ENCODE measurements around the gene SECISBP2.

The SECISBP2 gene

DNA sequence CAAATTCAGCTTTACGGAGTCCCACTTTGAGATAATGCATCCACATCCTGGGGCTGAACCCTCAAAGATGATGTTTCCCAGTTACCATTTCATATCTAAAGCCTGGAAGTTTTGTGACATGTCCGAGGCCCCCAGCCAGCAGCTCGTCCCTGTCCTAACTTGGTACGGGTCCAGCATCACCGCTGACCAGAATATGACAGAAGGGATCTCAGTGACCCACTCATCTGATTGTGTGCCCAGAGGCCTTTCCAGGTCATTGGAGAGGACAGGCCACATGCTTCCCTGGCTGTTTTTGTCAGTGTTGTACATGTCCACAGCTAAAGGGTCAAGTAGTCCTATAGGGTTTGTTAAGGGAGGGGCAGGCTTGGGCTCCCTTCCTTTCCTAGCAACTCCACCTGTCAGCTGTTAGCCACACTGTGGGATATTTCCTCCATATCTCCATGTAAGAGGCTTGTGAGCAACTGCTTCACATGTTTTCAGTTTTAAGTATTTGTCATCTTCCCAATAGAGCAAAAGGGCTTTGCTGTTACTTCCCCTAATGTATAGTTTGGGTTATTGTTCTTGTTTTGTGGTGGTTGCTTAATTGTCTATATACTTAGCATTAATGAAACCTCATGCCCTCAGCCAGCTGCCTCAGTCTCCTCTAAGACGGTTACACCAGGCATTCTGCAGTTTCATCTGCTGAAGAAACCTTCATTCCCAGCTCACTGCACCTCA lies 33.4 kb downstream of the SECISBP2 start:
- no peak for DNase-seq

- DNase-seq = no peak
Measured at GRCh38 chr9:89352451-89352850, 34.2 kb downstream of the SECISBP2 start.

DNA sequence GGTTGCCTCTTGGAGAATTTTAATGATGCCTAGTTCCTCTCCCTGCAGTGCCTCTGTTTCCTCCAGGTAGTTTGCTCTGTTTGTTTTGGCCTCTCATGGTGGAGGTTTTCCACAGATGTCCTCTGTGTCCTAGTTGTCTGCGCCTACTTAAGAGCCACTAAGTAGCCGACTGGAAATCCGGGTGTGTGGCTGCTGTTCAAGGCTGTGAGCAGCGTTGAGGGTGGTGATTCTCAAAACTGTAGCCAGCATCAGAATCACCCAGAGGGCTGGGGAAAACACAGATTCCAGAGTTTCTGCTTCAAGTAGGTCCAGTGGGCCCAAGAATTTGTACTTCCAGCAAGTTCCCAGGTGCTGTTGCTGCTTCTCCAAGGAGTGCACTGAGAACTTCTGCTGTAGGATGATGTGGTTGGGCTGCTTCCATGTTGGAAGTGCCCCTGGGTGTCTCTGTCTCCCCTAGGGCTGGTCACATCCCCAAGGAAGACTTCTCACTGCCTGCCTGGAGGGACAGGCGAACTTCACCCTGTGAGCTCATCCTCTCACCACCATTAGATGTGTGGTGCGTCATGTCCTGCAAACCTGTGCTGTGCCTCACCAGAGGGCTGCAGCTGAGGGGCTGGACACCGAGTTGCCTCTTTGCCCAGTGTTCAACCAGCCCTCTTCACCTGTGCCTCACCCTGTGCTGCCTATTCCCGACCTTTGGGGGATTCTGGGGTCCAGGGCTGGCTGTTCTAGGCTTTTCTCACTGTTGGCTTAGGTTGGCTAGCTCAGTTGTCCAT lies 34.8 kb downstream of the SECISBP2 start:
- no peak for DNase-seq

DNA sequence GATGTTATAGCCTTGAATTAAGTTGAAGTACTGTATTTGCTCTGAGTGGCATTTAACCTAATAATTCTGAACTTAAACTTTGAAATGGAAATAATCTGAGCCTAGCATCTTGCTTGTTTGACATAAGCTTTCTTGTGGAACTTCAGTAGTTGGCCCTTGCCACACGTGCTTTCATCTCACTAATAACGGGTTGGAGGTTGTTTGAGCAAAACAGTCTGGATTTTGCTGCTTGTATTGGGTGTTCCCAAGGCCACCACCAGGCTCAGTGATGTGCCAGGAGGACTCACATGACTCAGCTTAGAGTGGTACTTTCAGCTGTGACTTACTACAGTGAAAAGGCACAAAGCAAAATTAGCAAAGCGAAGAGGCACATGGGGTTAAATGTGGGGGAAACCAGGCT lies 35.7 kb downstream of the SECISBP2 start:
- no peak for DNase-seq

- no peak for DNase-seq
Measured at GRCh38 chr9:89354471-89354870, 36.2 kb downstream of the SECISBP2 start.

- no peak for DNase-seq
Measured at GRCh38 chr9:89356782-89357181, 38.5 kb downstream of the SECISBP2 start.

DNA sequence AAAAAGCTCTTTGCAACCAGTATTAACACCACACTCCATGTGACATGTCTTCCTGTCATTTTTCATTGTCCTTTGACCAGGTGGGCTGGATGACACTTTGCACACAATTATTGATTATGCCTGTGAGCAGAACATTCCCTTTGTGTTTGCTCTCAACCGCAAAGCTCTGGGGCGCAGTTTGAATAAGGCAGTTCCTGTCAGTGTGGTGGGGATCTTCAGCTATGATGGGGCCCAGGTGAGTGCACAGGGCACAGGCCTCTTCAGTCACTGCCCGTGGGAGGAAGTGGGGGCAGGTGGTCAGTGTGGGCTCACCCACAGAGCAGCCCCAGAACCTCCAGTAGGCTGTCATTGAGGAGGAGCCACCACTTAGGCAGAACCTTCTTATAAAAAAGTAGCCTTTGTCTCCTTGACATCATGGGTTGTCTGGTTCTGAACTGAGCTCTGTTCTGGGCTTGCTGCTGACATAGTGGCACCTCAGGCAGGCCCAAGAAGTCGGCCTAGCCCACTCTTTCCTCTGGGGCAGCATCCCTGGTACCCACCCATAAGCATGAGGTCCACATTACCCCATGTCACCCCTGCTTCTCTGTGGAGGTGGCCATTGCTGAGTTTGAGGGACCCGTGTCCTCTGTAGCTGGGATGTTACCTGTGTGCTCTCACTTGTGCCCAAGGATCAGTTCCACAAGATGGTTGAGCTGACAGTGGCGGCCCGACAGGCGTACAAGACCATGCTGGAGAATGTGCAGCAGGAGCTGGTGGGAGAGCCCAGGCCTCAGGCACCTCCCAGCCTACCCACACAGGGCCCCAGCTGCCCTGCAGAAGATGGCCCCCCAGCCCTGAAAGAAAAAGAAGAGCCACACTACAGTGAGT lies 39.3 kb downstream of the SECISBP2 start:
- peak; percentile 2 for DNase-seq

DNA sequence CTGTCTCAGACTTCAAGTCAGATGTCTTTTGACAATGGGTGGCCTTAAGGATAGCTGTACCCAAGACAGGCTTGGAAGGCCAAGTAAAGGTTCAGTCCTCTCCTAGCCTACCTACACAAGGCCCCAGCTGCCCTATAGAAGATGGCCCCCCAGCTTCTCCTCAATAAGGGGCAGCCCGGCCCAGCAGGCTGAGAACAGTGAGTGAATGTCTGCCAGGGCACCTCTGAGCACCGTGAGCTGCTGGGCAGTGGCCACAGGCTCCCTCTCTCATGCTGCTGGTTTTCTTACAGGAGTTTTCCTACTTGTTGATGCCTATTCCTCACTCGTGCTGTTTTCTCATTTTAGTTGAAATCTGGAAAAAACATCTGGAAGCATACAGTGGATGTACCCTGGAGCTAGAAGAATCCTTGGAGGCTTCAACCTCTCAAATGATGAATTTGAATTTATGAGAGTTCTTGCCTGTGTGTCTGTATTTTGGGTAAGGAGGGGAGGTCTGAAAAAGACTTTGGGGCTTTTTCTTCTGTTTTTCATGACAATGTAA lies 40.1 kb downstream of the SECISBP2 start:
- DNase-seq = peak; percentile 2

DNA sequence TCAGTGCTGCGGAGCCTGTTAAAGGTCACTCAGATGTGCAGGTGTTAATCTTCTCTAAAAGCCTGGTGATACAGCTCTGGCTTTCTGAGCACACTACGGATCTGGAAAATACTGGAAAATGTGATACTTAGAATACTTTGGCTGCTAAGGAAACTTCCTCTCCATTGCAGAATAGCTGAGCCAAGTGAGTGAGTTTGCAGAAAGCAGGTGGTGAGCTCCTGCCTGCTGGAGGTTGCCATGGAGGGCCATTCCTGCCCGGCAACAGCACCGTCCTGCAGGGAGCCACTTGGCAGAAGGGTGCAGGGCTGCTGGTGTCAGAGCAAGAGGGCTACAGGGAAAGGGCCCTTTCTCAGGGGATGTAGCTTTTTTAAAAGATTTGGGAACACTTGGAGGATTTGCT lies 40.7 kb downstream of the SECISBP2 start:
- no peak for DNase-seq

GRCh38 chr9:89359751-89360261 lies 41.5 kb downstream of the SECISBP2 start:
- no peak for DNase-seq

GRCh38 chr9:89360465-89360864 lies 42.2 kb downstream of the SECISBP2 start:
- no peak for DNase-seq

DNA sequence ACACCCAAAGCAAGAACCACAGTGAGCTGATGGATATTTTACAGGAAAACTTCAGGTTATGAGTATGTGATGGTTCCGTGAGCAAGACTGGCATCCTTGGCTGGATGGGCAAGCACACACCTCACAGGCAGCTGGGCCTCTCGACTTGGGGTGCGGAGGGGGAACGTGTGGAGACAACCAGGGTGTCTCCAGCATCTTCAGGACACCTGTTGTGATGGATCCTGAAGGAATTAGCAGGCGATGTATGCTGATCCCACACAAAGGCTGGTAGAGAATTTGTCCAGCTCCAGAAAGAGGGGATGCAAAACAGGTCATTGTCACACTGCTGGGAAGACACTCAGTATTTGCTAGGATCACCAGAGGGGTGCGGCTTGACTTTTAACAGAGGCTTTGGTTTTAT lies 42.7 kb downstream of the SECISBP2 start:
- DNase-seq = no peak

- DNase-seq = no peak
Measured at GRCh38 chr9:89361816-89362646, 43.7 kb downstream of the SECISBP2 start.

DNA sequence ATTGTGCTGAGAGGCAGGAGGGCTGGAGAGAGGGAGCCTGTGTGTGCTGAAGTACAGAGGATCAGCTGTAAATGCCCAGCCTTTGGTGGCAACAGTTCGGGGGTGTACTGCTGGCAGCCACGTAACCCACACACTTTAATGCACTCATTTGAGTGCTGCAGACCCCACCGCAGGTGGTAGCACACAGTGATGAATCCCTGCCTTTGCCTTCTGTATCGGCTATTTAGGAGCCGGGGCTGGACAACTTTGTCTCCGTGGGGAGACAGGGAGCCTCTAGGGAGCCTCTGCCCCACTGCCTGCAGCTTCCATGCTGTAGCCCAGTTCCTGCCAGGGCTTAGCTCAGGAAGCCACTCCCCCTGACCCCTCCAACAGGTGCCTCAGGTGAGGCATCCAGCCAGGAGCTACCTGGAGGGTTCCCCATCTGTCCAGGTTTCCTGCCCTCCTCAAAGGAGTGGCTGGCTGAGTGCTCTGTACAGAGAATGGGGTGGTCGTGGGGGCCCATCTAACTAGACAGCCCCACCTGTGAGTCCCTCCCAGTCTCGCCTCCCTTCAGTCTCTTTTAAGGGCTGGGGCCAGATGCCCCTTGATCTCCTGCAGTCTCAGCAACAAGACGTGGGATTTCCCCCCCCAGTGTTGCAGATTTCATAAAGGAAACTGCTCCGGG lies 44.5 kb downstream of the SECISBP2 start:
- DNase-seq = no peak

DNA sequence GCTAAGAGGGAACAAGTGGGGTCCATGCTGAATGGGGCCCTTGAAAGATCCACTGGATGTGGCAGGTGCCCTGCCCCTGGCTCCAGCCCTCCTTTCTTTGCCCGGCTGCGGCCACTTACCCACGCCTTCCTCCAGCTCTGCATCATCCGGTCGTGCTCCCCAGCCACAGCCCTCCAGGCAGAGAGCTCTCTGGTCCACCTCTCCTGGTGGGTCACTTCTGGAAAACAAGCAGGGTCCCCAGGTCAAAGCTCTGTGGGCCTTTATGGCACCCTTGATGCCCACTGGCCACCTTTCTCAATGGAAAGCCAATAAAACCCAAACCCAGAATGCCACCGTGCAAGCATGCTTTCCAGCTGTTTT lies 45.0 kb downstream of the SECISBP2 start:
- no peak for DNase-seq

DNA sequence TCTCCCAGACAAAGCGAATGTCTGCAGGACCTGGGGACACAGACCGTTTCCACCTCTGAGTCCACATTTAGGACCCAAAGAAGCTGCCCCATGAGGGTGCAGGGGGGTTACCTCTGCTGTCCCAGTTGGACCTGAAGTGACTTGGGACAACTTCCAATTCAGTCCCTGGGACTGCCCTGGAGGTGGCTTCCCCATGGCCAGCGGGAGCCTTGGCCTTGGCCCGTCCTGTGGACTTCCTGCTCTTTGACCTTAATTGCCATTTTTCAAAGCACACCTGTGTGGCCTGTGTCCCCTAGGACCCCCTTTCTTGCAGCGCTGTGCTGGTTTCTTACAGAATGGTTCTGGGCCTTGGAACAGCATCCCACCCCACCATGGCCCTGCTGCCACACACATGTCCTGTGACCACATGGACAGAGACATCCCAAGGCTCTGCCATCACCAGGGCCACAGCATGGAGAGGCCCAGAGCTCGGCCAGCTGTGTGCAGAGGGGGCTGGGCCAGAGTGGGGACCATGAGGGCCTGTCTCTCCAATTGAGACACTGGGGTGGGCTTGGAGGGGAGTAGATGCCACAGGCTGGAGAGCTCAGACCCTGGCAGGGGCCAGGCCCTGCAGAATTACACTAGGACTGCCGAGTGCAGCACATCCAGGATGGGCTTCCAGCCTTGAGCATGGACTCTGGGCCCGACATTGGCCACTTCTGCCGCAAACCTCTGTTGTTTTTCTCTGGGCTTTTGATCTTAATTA lies 45.8 kb downstream of the SECISBP2 start:
- no peak for DNase-seq

- no peak for DNase-seq
Measured at GRCh38 chr9:89364666-89365531, 46.6 kb downstream of the SECISBP2 start.

DNA sequence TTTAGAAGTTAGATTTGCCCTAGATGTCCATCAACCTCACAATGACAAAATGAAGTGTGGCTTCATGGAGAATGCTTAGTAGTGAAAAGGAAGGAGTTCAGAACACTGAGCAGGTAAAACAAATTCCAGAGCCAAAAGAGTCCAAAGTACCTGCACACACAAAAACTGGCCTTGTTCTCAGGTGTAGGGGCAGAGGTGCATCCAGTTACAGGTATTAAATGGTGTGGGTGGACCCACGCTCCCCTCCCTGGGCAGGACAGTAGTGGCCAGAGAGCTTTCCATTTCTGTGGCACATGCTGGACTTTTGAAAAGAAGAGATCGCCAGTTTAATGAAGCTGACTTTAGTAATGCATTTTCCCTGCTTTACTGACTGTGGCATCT lies 47.2 kb downstream of the SECISBP2 start:
- no peak for DNase-seq

GRCh38 chr9:89366711-89367110 lies 48.4 kb downstream of the SECISBP2 start:
- no peak for DNase-seq

- DNase-seq = no peak
Measured at GRCh38 chr9:89367281-89367680, 49.0 kb downstream of the SECISBP2 start.

Data from stimulated activated CD4-positive, alpha-beta T cell treated with anti-CD3 and anti-CD28 coated beads, Interleukin-4, amount 100 ng/mL, for 24 hours (primary cell).